ENCODE measurements around the gene IFNL1. TPM values are rescaled to one million over a fixed set of nuclear protein-coding genes. Genes with fewer than 3 reads are reported as not detected.
A peak's percentile ranks its signal among the peaks of the same experiment; 100 is the strongest.

IFNL1 gene
- total and polyA plus RNA-seq, 9 of the 15 experiments (the other 6 are each of a cell fraction or from before 2014, with no cell fraction given): not detected

DNA sequence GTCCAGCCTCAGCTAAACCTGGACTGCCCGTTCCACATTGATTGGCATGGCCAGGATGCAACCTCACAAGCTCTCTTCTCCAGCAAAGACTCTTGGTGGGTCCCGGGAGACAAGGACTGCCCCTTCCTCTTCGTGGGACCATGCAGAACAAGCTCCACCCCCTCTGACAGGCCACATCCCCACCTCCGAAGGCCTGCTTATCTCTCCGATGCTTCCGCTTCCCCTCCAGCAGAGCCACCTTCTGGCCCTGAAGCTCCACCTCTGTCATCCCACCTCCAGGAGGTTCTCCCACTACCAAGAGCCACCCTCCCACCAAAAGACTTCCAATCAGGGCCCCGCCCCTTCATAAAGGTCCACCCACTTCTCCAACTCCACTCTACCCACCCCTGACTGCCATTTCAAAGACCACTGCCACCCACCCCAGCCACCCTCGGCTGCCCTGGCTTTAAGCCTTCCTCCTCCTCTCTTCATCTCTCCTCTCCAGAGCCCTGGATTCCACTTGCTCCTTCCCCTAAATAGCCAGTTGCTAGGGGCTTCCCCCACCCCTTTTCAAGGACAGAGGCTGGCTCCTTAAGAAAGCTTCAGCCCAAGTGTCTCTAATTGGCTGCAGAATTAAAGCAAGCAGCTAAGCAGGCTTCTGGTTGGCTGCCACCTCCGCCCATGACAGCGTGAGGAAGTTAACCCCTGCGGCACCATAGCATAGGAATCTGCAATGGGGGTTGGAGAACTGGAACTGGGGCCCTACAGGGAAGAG, 14.5 kb downstream of the IFNL1 start (continued):
- TF ChIP-seq, protein P1, sequence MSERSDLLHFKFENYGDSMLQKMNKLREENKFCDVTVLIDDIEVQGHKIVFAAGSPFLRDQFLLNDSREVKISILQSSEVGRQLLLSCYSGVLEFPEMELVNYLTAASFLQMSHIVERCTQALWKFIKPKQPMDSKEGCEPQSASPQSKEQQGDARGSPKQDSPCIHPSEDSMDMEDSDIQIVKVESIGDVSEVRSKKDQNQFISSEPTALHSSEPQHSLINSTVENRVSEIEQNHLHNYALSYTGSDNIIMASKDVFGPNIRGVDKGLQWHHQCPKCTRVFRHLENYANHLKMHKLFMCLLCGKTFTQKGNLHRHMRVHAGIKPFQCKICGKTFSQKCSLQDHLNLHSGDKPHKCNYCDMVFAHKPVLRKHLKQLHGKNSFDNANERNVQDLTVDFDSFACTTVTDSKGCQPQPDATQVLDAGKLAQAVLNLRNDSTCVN (CRISPR knock-in tag; IDR thresholded peaks at IDR 0.05): 0 out of 2 replicates have a peak, but pooled peaks have one; percentile 48
- TF ChIP-seq SREBF2 (CRISPR knock-in tag; IDR thresholded peaks at IDR 0.05) (no peak), GABPA (tag; conservative IDR thresholded peaks at IDR 0.05; ENCODE audit: low read depth) (peak; percentile 82), SRSF3 (IDR thresholded peaks at IDR 0.05; ENCODE audit: insufficient read depth, low read length) (no peak), CCAR2 (IDR thresholded peaks at IDR 0.05; ENCODE audit: low read depth, low read length) (no peak), CC2D1A (IDR thresholded peaks at IDR 0.05) (0 out of 2 replicates have a peak, but pooled peaks have one; percentile 48), ETV1 (tag; conservative IDR thresholded peaks at IDR 0.05; ENCODE audit: low read depth) (peak; percentile 86), MTA3 (IDR thresholded peaks at IDR 0.05; ENCODE audit: borderline replicate concordance) (0 out of 2 replicates have a peak, but pooled peaks have one; percentile 15), MYNN (IDR thresholded peaks at IDR 0.05) (no peak), MYNN (CRISPR knock-in tag; IDR thresholded peaks at IDR 0.05) (no peak), RBBP5 (IDR thresholded peaks at IDR 0.05; ENCODE audit: borderline replicate concordance, insufficient read depth, low read length, poor library complexity, severe bottlenecking) (no peak), NEUROD1 (IDR thresholded peaks at IDR 0.05; ENCODE audit: borderline replicate concordance, low read depth, low read length, partially characterized antibody) (peak; percentile 91), TFAM (CRISPR knock-in tag; conservative IDR thresholded peaks at IDR 0.05) (no peak), MTA1 (IDR thresholded peaks at IDR 0.05; ENCODE audit: borderline replicate concordance) (0 out of 2 replicates have a peak, but pooled peaks have one; percentile 46), TEAD1 (CRISPR knock-in tag; IDR thresholded peaks at IDR 0.05) (0 out of 4 replicates have a peak, but pooled peaks of 1 of the 2 experiments have one; percentile 44), RFX7 (CRISPR knock-in tag; IDR thresholded peaks at IDR 0.05) (no peak), HDAC8 (tag; IDR thresholded peaks at IDR 0.05) (no peak), SMC3 (conservative IDR thresholded peaks at IDR 0.05; ENCODE audit: insufficient read depth, low read depth, low read length) (0 out of 2 replicates have a peak, but pooled peaks have one; percentile 8)
- TF ChIP-seq, protein P2, sequence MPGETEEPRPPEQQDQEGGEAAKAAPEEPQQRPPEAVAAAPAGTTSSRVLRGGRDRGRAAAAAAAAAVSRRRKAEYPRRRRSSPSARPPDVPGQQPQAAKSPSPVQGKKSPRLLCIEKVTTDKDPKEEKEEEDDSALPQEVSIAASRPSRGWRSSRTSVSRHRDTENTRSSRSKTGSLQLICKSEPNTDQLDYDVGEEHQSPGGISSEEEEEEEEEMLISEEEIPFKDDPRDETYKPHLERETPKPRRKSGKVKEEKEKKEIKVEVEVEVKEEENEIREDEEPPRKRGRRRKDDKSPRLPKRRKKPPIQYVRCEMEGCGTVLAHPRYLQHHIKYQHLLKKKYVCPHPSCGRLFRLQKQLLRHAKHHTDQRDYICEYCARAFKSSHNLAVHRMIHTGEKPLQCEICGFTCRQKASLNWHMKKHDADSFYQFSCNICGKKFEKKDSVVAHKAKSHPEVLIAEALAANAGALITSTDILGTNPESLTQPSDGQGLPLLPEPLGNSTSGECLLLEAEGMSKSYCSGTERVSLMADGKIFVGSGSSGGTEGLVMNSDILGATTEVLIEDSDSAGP (CRISPR knock-in tag; IDR thresholded peaks at IDR 0.05): peak; percentile 95
- TF ChIP-seq, protein P3, sequence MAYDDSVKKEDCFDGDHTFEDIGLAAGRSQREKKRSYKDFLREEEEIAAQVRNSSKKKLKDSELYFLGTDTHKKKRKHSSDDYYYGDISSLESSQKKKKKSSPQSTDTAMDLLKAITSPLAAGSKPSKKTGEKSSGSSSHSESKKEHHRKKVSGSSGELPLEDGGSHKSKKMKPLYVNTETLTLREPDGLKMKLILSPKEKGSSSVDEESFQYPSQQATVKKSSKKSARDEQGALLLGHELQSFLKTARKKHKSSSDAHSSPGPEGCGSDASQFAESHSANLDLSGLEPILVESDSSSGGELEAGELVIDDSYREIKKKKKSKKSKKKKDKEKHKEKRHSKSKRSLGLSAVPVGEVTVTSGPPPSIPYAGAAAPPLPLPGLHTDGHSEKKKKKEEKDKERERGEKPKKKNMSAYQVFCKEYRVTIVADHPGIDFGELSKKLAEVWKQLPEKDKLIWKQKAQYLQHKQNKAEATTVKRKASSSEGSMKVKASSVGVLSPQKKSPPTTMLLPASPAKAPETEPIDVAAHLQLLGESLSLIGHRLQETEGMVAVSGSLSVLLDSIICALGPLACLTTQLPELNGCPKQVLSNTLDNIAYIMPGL (CRISPR knock-in tag; IDR thresholded peaks at IDR 0.05): 0 out of 2 replicates have a peak, but pooled peaks have one; percentile 61
- TF ChIP-seq, protein P4, sequence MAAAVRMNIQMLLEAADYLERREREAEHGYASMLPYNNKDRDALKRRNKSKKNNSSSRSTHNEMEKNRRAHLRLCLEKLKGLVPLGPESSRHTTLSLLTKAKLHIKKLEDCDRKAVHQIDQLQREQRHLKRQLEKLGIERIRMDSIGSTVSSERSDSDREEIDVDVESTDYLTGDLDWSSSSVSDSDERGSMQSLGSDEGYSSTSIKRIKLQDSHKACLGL (CRISPR knock-in tag; IDR thresholded peaks at IDR 0.05; ENCODE audit: borderline replicate concordance, poor library complexity, severe bottlenecking): no peak
